MM.1S (cell line): ENCODE data around the gene MPZL1.

Source experiments
- CTCF ChIP-seq: fragments of 300-600 bp; sonication (generic); IDR thresholded peaks from 2 replicates; pipeline ENCODE4 v1.5.1; 2016; ENCODE audit warnings: antibody characterized with exemption, low read length, mixed read lengths
- EZH2 ChIP-seq: fragments of 300-600 bp; sonication (generic); optimal IDR thresholded peaks from 2 replicates; pipeline ENCODE3; 2017; ENCODE audit warnings: low read depth, mild to moderate bottlenecking, antibody characterized with exemption, low read length, mixed read lengths
- EZH2phosphoT487 ChIP-seq: fragments of 300-600 bp; sonication (generic); IDR thresholded peaks from 2 replicates; pipeline ENCODE4 v1.6.1; 2018; ENCODE audit warnings: antibody characterized with exemption, low read length

GRCh38 chr1:167775178-167775577, 53.4 kb downstream of the MPZL1 start:
- TF ChIP-seq CTCF, result no peak
- TF ChIP-seq EZH2, result no peak
- no peak for TF ChIP-seq EZH2phosphoT487
